Prostate gland (tissue), 2 donors: ENCODE data around the gene DEAF1.

Experiments
- POLR2A ChIP-seq: fragments of 450-650 bp; IDR thresholded peaks from one replicate; pipeline ENCODE4 v1.6.1; 2016; ENCODE audit warnings: antibody characterized with exemption, mild to moderate bottlenecking
- POLR2AphosphoS5 ChIP-seq: sonication (generic); formaldehyde crosslinking; IDR thresholded peaks from one replicate; pipeline ENCODE4 v1.6.1; 2017; ENCODE audit warnings: antibody characterized with exemption
- TF ChIP-seq, protein P1 (sequence below), 4 experiments: fragments of 200-600 bp in 2 of 4; fragments of 450-650 bp in 2 of 4; sonication (generic) in 2 of 4; IDR thresholded peaks; 1 replicate in 3 of 4; 2 replicates in 1 of 4; pipeline ENCODE4 v1.5.1; 2016 to 2019; ENCODE audit warnings: antibody characterized with exemption in 4 of 4, mild to moderate bottlenecking in 2 of 4, moderate library complexity in 2 of 4

- TF ChIP-seq, protein P1, sequence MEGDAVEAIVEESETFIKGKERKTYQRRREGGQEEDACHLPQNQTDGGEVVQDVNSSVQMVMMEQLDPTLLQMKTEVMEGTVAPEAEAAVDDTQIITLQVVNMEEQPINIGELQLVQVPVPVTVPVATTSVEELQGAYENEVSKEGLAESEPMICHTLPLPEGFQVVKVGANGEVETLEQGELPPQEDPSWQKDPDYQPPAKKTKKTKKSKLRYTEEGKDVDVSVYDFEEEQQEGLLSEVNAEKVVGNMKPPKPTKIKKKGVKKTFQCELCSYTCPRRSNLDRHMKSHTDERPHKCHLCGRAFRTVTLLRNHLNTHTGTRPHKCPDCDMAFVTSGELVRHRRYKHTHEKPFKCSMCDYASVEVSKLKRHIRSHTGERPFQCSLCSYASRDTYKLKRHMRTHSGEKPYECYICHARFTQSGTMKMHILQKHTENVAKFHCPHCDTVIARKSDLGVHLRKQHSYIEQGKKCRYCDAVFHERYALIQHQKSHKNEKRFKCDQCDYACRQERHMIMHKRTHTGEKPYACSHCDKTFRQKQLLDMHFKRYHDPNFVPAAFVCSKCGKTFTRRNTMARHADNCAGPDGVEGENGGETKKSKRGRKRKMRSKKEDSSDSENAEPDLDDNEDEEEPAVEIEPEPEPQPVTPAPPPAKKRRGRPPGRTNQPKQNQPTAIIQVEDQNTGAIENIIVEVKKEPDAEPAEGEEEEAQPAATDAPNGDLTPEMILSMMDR (IDR thresholded peaks at IDR 0.05), result no peak
- TF ChIP-seq POLR2AphosphoS5, result no peak
- no peak for TF ChIP-seq POLR2A
Observed at GRCh38 chr11:603154-603553, 91.9 kb downstream of the DEAF1 start.
